ENCODE results near the gene COX15.

- TF ChIP-seq CTCF (IDR thresholded peaks at IDR 0.05) (no peak), USF2 (CRISPR knock-in tag; IDR thresholded peaks at IDR 0.05) (no peak), MYBL2 (CRISPR knock-in tag; IDR thresholded peaks at IDR 0.05) (no peak), NR3C1 (CRISPR knock-in tag; conservative IDR thresholded peaks at IDR 0.05; ENCODE audit: low read depth) (no peak), FOXJ3 (CRISPR knock-in tag; IDR thresholded peaks at IDR 0.05; ENCODE audit: borderline replicate concordance) (no peak), ZNF425 (CRISPR knock-in tag; conservative IDR thresholded peaks at IDR 0.05) (no peak)
- TF ChIP-seq, protein P1, sequence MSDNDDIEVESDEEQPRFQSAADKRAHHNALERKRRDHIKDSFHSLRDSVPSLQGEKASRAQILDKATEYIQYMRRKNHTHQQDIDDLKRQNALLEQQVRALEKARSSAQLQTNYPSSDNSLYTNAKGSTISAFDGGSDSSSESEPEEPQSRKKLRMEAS (CRISPR knock-in tag; IDR thresholded peaks at IDR 0.05), result no peak
- TF ChIP-seq, protein P2, sequence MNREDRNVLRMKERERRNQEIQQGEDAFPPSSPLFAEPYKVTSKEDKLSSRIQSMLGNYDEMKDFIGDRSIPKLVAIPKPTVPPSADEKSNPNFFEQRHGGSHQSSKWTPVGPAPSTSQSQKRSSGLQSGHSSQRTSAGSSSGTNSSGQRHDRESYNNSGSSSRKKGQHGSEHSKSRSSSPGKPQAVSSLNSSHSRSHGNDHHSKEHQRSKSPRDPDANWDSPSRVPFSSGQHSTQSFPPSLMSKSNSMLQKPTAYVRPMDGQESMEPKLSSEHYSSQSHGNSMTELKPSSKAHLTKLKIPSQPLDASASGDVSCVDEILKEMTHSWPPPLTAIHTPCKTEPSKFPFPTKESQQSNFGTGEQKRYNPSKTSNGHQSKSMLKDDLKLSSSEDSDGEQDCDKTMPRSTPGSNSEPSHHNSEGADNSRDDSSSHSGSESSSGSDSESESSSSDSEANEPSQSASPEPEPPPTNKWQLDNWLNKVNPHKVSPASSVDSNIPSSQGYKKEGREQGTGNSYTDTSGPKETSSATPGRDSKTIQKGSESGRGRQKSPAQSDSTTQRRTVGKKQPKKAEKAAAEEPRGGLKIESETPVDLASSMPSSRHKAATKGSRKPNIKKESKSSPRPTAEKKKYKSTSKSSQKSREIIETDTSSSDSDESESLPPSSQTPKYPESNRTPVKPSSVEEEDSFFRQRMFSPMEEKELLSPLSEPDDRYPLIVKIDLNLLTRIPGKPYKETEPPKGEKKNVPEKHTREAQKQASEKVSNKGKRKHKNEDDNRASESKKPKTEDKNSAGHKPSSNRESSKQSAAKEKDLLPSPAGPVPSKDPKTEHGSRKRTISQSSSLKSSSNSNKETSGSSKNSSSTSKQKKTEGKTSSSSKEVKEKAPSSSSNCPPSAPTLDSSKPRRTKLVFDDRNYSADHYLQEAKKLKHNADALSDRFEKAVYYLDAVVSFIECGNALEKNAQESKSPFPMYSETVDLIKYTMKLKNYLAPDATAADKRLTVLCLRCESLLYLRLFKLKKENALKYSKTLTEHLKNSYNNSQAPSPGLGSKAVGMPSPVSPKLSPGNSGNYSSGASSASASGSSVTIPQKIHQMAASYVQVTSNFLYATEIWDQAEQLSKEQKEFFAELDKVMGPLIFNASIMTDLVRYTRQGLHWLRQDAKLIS (CRISPR knock-in tag; IDR thresholded peaks at IDR 0.05; ENCODE audit: borderline replicate concordance), result no peak
Measured at GRCh38 chr10:99698504-99699080, 33.3 kb downstream of the COX15 start.
